Measurements from ENCODE around the gene SLC36A3. TPM values are rescaled to one million over a fixed set of nuclear protein-coding genes. Genes with fewer than 3 reads are reported as not detected.

SLC36A3 gene
- total and polyA plus RNA-seq, 2 of the 8 experiments (the other 6 are each of a cell fraction or from before 2014, with no cell fraction given): not detected

GRCh38 chr5:151310932-151311331 is 7.4 kb upstream of the SLC36A3 start:
- no peak overlapping the region for H2AK5ac ChIP-seq (ENCODE audit: low read depth, low read length)
- no peak overlapping the region for H4K8ac ChIP-seq (ENCODE audit: extremely low read depth, insufficient read depth, low read length)
- ChIA-PET POLR2A (ENCODE audit: partially characterized antibody) (interaction anchor here (1.4 kb wide), 1 partner anchor 23 kb away, joined by 3 read pairs; no protein-coding TSS in a partner anchor), CTCF (ENCODE audit: partially characterized antibody) (interaction anchor here (0.6 to 1.1 kb wide), 3 partner anchors 28 to 153 kb away, joined by 3 read pairs; no protein-coding TSS in a partner anchor)
- no peak overlapping the region for H2AFZ ChIP-seq (ENCODE audit: low read length)
- H3K27ac ChIP-seq (ENCODE audit: low read depth, low read length): no peak overlapping the region
- DNase-seq (ENCODE audit: low read depth in 1 of 2, low spot score in 2 of 2) (no peak), FAIRE-seq (no peak)
- TF ChIP-seq POU5F1 (IDR thresholded peaks at IDR 0.05; ENCODE audit: low read depth, low read length): no peak
- no peak for TF ChIP-seq CHD2 (IDR thresholded peaks at IDR 0.05; ENCODE audit: low read length)
- TF ChIP-seq KDM5A (IDR thresholded peaks at IDR 0.05; ENCODE audit: low read length): no peak
- TF ChIP-seq MAFK (IDR thresholded peaks at IDR 0.05; ENCODE audit: low read depth, low read length): no peak
- TF ChIP-seq GTF2F1 (IDR thresholded peaks at IDR 0.05; ENCODE audit: borderline replicate concordance, low read depth, low read length): no peak
- no peak overlapping the region for H2BK20ac ChIP-seq (ENCODE audit: low read length)
- H3K4me1 ChIP-seq (replicated peaks in 1 of 4; ENCODE audit: control insufficient read depth in 3 of 4, insufficient read depth in 4 of 4, low read length in 3 of 4): no peaks in the 10 kb centered on the region
- no peak overlapping the region for H3K18ac ChIP-seq (ENCODE audit: extremely low read depth, low read length)
- H3K27me3 ChIP-seq (replicated peaks in 1 of 4; ENCODE audit: control insufficient read depth in 3 of 4, extremely low read depth in 1 of 4, insufficient read depth in 3 of 4, low read length in 3 of 4): no peaks in the 10 kb centered on the region
- H3K4me3 ChIP-seq (ENCODE audit: extremely low read depth in 1 of 4, insufficient read depth in 2 of 4, low read depth in 3 of 4, low read length in 4 of 4): no peak overlapping the region
- H3K36me3 ChIP-seq (ENCODE audit: control insufficient read depth in 2 of 4, insufficient read depth in 4 of 4, low read length in 3 of 4): no peaks in the 10 kb centered on the region
- no peak overlapping the region for H3K14ac ChIP-seq (ENCODE audit: insufficient read length)
- no peak overlapping the region for H2BK12ac ChIP-seq (ENCODE audit: low read depth, low read length)
- H3K9ac ChIP-seq (replicated peaks in 1 of 4; ENCODE audit: extremely low read depth in 1 of 4, low read depth in 3 of 4, low read length in 3 of 4): no peak overlapping the region
- no peaks in the 10 kb centered on the region for H3K23me2 ChIP-seq (ENCODE audit: low read depth, low read length)
- no peak overlapping the region for H2BK5ac ChIP-seq (ENCODE audit: low read depth, low read length)
- no peak overlapping the region for H3K23ac ChIP-seq (ENCODE audit: insufficient read length)
- no peak overlapping the region for H4K5ac ChIP-seq (ENCODE audit: insufficient read length, low read depth, low read length)
- H3K9me3 ChIP-seq (ENCODE audit: insufficient read depth in 2 of 2, low read depth in 1 of 2, low read length in 1 of 2): no peaks in the 10 kb centered on the region
- no peak overlapping the region for H3K56ac ChIP-seq (replicated peaks; ENCODE audit: insufficient read length, low read depth, low read length)
- H4K91ac ChIP-seq (replicated peaks; ENCODE audit: insufficient read length, low read length): no peak overlapping the region
- no peak overlapping the region for H2BK15ac ChIP-seq (ENCODE audit: low read length)
- H3K4ac ChIP-seq (replicated peaks; ENCODE audit: insufficient read length, low read depth, low read length): no peak overlapping the region
- H3K79me1 ChIP-seq (ENCODE audit: low read depth, low read length): no peaks in the 10 kb centered on the region
- no peak overlapping the region for H2BK120ac ChIP-seq (replicated peaks; ENCODE audit: low read depth, low read length)
- no peaks in the 10 kb centered on the region for H4K20me1 ChIP-seq (replicated peaks in 1 of 2; ENCODE audit: control insufficient read depth in 1 of 2, insufficient read depth in 2 of 2, low read length in 2 of 2)
- H3K79me2 ChIP-seq (ENCODE audit: control insufficient read depth in 1 of 2, insufficient read depth in 2 of 2, low read length in 2 of 2): no peaks in the 10 kb centered on the region
- no peak overlapping the region for H3K4me2 ChIP-seq (ENCODE audit: insufficient read depth in 1 of 2, low read depth in 2 of 2, low read length in 2 of 2)

Measured in H1 (cell line).